Transverse colon (tissue), 4 donors: ENCODE results near the gene SLC9A1.

Experiments used
- CTCF ChIP-seq, 5 experiments: fragments of 200-600 bp in 3 of 5; fragments of 450-650 bp in 2 of 5; sonication (generic) in 3 of 5; IDR thresholded peaks; 1 replicate in 2 of 5; 2 replicates in 3 of 5; pipeline ENCODE4 v1.5.1; 2016 to 2017; ENCODE audit warnings: antibody characterized with exemption in 5 of 5, inconsistent platforms in 3 of 5, mild to moderate bottlenecking in 2 of 5, moderate library complexity in 1 of 5
- EP300 ChIP-seq: sonication (generic); formaldehyde crosslinking; IDR thresholded peaks from one replicate; pipeline ENCODE4 v1.6.1; 2017; ENCODE audit warnings: antibody characterized with exemption, low read depth
- POLR2A ChIP-seq: fragments of 450-650 bp; IDR thresholded peaks from one replicate; pipeline ENCODE4 v1.6.1; 2016; ENCODE audit warnings: antibody characterized with exemption, mild to moderate bottlenecking, moderate library complexity
- POLR2AphosphoS5 ChIP-seq, 3 donors: sonication (generic); formaldehyde crosslinking; IDR thresholded peaks; one replicate each; pipeline ENCODE4 v1.6.1; 2016; ENCODE audit warnings: antibody characterized with exemption in 3 of 3

- TF ChIP-seq CTCF (IDR thresholded peaks at IDR 0.05): no peak
- TF ChIP-seq POLR2A: no peak
- TF ChIP-seq POLR2AphosphoS5 (IDR thresholded peaks at IDR 0.05): no peak
- no peak for TF ChIP-seq EP300
These were observed 77.0 kb downstream of the SLC9A1 start for GRCh38 chr1:27077968-27078367.
